ENCODE data around the gene TBC1D20.
A peak's percentile ranks its signal among the peaks of the same experiment; 100 is the strongest.
"Not testable (repeated sequence)": the region's sequence is repeated elsewhere in the genome, so short reads cannot be mapped to it uniquely, and the experiment has no call there.

The TBC1D20 gene

DNA sequence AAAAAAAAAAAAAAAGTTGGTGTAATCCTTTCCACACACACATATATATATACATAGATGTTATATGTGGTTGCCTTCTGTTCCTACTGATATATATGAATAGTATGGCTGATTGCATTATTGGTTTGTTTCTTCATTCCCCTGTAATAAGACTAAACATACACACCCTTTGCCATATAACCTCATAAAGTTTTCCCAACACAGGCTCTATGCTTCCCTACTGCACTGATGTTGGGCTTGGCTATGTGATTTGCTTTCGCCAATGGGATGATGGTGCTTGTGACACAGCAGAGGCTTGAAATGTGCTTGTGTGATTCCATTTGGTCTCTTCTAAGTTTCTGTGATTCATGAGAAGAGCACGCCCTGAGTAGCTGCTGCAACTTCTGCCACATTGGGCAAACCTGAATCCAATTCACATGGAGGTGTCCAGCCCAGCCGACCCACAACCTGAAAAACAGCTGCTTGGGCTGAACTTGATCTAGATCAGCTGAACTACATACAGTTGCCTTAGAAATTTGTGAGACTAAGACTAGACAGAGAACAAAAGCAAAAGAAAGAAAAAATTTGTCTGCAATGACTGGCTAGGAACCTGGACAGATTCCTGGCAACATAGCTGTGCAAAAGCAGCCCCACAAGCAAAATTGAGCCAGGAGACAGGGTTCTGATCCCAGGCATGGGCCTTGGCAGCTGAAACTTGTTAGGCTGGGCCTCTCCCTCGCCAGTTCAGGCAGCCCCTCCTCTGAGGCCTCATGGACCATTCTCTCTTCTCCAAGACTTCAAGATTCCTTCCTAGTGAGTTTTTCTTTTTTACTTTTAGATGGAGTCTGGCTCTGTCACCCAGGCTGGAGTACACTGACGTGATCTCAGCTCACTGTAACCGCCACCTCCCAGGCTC lies 13.4 kb upstream of the TBC1D20 start:
- DNase-seq = no peak

- DNase-seq = no peak
These were observed 12.2 kb upstream of the TBC1D20 start for GRCh38 chr20:474581-474980.

- peak; percentile 21 for DNase-seq
These were observed 10.6 kb upstream of the TBC1D20 start for GRCh38 chr20:472889-473292.

DNA sequence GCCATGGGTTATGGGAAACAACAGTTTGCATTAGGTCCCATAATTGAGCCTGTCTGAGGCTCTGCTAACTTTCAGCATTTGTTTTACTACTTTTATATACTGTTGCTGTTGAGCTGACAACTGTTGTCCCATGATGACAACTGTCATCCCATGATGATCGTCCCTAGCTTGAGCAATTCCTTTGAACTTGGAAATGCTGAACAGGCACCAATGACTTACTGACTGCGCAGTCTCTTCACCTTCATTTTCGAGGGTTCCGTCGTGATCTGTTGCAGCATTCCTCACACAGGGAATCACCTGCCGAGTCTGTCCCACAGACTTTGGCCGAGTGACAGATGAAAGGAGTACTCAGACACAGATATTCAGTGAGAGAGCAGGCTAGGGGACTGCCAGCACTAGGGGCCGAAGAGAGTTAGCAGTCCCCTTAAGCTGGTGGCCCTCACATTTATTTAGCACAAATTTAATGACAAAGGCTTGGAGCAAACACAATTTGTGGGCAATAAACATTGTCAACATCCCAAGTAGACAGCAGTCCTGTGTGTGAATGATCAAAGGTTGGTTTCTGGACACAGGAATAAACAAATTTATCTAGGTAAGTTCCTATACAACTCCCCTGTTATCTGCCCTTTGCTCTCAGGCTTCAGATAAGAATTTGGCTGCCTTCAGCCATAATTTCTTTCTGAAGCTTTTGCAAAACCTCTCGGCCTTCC lies 10.0 kb upstream of the TBC1D20 start:
- no peak for DNase-seq

DNA sequence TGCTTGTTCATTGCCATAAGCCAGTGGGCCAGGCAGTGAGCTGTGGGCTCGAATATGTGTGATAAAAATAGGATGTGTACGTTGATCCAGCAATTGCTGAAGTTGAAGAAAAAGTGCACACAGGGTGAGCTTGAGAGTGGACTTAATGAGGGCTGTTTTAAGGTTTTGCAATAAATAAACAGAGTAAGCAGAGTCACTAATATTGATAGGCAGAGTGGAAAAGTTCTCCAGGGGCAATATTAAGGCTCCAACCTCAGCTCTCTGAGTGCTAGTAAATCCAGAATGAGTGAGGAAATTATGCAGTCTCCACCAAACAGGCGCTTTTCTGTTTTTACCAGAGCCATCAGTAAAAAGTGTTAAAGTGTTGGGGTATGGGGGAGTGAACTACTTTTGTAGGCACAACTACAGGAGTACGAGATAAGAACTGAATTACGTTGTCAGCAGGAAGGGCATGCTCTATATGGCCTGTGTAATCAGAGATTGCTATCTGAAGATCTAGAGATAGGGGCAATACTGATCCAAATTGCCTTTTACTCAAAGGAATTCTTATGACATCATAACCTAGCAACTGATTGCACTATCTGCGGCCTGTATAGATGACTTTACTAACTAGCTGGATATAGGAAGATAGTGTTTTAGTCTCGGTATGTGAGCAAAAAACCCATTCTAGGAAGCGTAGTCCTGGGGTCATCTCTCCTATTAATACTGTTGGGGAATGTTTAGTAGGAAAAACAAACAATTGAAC lies 7.6 kb upstream of the TBC1D20 start:
- DNase-seq = no peak

DNA sequence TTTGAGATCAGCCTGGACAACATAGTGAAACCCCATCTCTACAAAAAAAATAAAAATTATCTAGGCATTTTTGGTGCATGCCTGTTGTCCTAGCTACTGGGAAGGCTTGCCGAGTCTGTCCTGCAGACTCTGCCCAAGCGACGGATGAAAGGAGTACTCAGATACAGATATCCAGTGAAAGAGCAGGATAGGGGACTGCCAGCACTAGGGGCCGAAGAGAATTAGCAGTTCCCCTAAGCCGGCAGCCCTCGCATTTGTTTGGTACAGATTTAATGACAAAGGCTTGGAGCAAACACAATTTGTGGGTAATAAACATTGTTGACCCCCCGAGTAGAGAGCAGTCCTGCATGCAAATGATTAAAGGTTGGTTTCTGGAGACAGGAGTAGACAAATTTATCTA lies 5.4 kb upstream of the TBC1D20 start:
- DNase-seq = no peak

- peak; percentile 71 for DNase-seq
These were observed 807 bp downstream of the TBC1D20 start for GRCh38 chr20:461254-462198.

DNA sequence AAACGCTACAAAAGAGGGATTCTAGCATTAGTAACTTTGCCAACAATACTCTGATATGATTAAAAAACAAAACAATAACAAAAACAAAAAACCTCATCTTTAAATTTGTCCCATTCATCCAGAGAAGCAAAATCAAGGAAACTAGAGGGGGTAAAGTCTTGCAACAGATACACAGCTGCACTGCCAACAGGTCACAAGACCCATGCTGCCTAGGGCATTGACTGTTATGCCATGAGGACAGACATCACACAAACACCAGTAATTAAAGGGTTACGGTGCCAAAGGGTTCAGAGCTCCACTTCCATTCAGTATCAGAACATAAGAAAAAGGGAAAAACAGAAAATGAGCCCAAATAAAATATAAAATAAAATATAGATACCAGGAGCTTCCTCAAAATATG lies 1.6 kb downstream of the TBC1D20 start:
- DNase-seq = peak; percentile 9

DNA sequence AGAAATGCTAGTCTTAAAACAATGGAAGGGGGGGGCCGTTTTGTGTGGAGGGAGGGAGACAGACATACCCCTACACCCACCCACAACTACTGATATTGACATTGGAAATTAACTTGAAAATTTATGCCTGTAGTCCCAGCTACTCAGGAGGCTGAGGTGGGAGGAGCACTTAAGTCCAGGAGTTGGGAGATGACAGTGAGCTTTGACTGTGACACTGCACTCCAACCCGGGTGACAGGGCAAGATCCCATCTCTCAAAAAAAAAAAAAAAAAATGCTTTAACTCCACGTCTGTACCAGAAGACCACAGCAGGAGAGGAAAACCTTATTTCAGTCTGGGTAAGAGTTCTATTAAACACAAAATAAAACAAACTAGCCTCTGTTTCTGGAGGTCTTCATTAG lies 2.2 kb downstream of the TBC1D20 start:
- peak; percentile 9 for DNase-seq

GRCh38 chr20:458776-459175 lies 3.6 kb downstream of the TBC1D20 start:
- DNase-seq = no peak

GRCh38 chr20:454951-455350 lies 7.4 kb downstream of the TBC1D20 start:
- no peak for DNase-seq

DNA sequence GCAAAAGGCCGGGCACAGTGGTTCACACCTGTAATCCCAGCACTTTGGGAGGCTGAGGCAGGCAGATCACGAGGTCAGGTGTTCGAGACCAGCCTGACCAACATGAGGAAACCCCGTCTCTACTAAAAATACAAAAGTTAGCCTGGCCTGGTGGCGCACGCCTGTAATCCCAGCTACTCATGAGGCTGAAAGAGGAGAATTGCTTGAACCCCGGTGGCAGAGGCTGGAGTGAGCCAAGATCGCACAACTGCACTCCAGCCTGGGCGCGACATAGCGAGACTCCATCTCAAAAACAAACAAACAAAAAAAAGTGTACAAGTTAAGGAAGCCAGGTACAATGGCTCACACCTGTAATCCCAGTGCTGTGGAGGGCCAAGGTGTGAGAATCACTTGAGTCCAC lies 10.3 kb downstream of the TBC1D20 start:
- DNase-seq = not testable (repeated sequence)

GRCh38 chr20:445514-446336 lies 16.6 kb downstream of the TBC1D20 start:
- peak; percentile 52 for DNase-seq

DNA sequence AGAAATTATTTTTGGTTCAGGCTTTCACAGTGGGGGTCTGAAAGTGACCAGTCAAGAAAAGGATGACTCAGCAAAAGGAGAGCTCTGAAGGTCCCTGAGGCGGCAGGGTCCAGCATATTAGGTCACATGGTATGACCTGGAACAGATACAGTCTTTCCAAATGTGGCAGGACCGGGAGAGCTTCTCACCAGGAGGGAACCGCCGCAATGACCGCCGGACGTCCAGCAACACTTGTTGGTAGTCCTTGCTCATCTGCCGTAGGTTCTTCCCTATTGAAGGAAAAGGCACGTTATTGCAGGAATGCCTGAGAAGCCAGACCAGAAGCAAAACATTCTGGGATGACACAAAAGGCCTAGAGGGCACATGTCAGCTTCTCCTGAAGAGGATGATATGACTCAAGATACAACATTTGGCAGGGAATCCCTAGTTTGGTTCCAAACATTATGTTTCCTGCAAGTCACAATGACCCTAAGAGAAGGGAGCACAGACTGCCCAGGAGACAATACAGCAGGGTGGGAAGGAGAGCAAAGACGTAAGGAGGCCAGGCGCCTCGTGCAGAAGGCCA lies 17.4 kb downstream of the TBC1D20 start:
- DNase-seq = no peak

- DNase-seq = no peak
These were observed 18.2 kb downstream of the TBC1D20 start for GRCh38 chr20:444117-444516.

- no peak for DNase-seq
These were observed 19.0 kb downstream of the TBC1D20 start for GRCh38 chr20:443223-443775.

GRCh38 chr20:440636-441035 lies 21.7 kb downstream of the TBC1D20 start:
- DNase-seq = no peak

GRCh38 chr20:440148-440547 lies 22.2 kb downstream of the TBC1D20 start:
- no peak for DNase-seq

GRCh38 chr20:438571-439469 lies 23.5 kb downstream of the TBC1D20 start:
- no peak for DNase-seq
